Thyroid gland (tissue), 4 donors: ENCODE measurements around the gene MAP3K8. TPM values are rescaled to one million over a fixed set of nuclear protein-coding genes. Genes with fewer than 3 reads are reported as not detected.

Experiments used
- DNase-seq, 2 donors: peaks; one replicate each; pipeline ENCODE4 v3.0.0-alpha.2; 2019
- H3K27ac ChIP-seq, 3 donors: fragments of 200-600 bp; sonication (generic); 1 replicate in 2 of 3; 2 replicates in 1 of 3; pipeline ENCODE4 v1.5.1; 2016 to 2019; ENCODE audit warnings: mild to moderate bottlenecking in 1 of 3, moderate library complexity in 1 of 3
- H3K27me3 ChIP-seq: fragments of 200-600 bp; sonication (generic); one replicate; pipeline ENCODE4 v1.5.1; 2019
- H3K36me3 ChIP-seq, 2 donors: fragments of 200-600 bp; sonication (generic); one replicate each; pipeline ENCODE4 v1.5.1; 2016 to 2019
- H3K4me1 ChIP-seq, 2 donors: fragments of 200-600 bp; sonication (generic); one replicate each; pipeline ENCODE4 v1.5.1; 2017 to 2019
- H3K4me3 ChIP-seq, 3 donors: fragments of 200-600 bp; sonication (generic); replicated peaks in 1 of 3; 1 replicate in 2 of 3; 2 replicates in 1 of 3; pipeline ENCODE4 v1.5.1; 2016; ENCODE audit warnings: mild to moderate bottlenecking in 1 of 3
- H3K9me3 ChIP-seq: fragments of 200-600 bp; sonication (generic); one replicate; pipeline ENCODE4 v1.5.1; 2017
- POLR2A ChIP-seq, 2 donors: fragments of 450-650 bp; IDR thresholded peaks; one replicate each; pipeline ENCODE4 v1.6.1; 2017; ENCODE audit warnings: antibody characterized with exemption in 2 of 2, mild to moderate bottlenecking in 2 of 2, moderate library complexity in 1 of 2
- WGBS, 2 donors: methylation state at CpG; one replicate each; pipeline ENCODE4 v1.1.5; 2017; 5-methylcytosine and 5-hydroxymethylcytosine counted together
- intact Hi-C: fragments of 100-400 bp; cut with DNase I; formaldehyde crosslinking; loops from one replicate; pipeline ENCODE4 v1.15.1; 2023
- total RNA-seq, 4 donors: library from RNA; depleted of rRNA; stranded (reverse); fragments of >200 nt; gene quantifications; one replicate each; pipeline ENCODE4 v1.2.3, GENCODE V29; 2016
- TF ChIP-seq, protein P1 (sequence below), 6 experiments: fragments of 200-600 bp in 3 of 6; fragments of 450-650 bp in 3 of 6; sonication (generic) in 3 of 6; IDR thresholded peaks; one replicate each; pipeline ENCODE4 v1.5.1; 2016 to 2019; ENCODE audit warnings: antibody characterized with exemption in 6 of 6, mild to moderate bottlenecking in 2 of 6, inconsistent platforms in 1 of 6, moderate library complexity in 1 of 6

The MAP3K8 gene
- total RNA-seq, 4 donors from 2014 or later, result 9.7 to 37.9 (median 22.7) TPM

DNA sequence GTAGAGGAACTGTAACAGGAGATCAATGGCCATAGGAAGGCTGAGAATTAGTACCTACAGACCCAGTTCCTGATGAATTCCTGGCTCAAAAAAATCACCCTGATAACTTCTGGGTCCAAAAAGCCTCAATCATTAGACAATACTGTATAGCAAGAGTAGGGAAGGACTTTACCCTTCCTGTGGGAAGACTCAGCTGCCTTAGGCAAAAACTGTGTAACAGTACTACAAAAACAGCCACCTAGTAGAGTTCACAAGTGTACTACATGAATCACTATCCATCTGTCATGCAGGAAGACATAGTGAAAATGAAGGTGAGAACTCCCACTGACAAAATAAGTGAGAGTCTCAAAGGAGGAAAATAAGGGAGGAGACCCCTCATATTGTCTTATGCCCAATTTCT lies 47.6 kb downstream of the MAP3K8 start:
- TF ChIP-seq, protein P1, sequence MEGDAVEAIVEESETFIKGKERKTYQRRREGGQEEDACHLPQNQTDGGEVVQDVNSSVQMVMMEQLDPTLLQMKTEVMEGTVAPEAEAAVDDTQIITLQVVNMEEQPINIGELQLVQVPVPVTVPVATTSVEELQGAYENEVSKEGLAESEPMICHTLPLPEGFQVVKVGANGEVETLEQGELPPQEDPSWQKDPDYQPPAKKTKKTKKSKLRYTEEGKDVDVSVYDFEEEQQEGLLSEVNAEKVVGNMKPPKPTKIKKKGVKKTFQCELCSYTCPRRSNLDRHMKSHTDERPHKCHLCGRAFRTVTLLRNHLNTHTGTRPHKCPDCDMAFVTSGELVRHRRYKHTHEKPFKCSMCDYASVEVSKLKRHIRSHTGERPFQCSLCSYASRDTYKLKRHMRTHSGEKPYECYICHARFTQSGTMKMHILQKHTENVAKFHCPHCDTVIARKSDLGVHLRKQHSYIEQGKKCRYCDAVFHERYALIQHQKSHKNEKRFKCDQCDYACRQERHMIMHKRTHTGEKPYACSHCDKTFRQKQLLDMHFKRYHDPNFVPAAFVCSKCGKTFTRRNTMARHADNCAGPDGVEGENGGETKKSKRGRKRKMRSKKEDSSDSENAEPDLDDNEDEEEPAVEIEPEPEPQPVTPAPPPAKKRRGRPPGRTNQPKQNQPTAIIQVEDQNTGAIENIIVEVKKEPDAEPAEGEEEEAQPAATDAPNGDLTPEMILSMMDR (IDR thresholded peaks at IDR 0.05), result no peak
- TF ChIP-seq POLR2A (IDR thresholded peaks at IDR 0.05), result no peak
- no peak overlapping the region for H3K27ac ChIP-seq
- H3K27me3 ChIP-seq, result no peaks in the 10 kb centered on the region
- no peaks in the 10 kb centered on the region for H3K36me3 ChIP-seq
- H3K9me3 ChIP-seq, result no peaks in the 10 kb centered on the region
- H3K4me1 ChIP-seq, result no peaks in the 10 kb centered on the region
- no peak overlapping the region for H3K4me3 ChIP-seq
- intact Hi-C loops, result no loop called here
- DNase-seq, result no peak

DNA sequence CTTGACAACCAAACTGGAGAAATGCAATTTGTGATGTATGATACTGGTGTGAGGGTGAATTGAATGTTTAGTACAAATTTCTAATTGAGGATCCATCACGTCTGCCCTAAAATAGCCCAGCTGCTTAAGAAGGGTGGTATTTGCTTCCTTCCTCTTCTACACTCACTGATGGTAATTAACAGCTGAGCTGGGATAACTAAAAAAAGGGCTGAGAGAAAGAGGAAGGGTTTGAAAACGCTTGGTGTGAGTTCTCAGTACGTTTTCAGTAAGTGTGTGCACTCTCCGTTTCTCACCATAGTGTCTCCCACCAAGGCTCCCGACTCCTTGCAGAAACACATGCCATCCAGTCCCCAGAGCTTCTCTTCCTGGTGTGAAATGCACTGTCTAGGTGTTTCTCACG lies 54.3 kb downstream of the MAP3K8 start:
- H3K27me3 ChIP-seq, result no peaks in the 10 kb centered on the region
- no peaks in the 10 kb centered on the region for H3K4me1 ChIP-seq
- no peak overlapping the region for H3K27ac ChIP-seq
- intact Hi-C loops, result no loop called here
- no peaks in the 10 kb centered on the region for H3K9me3 ChIP-seq
- H3K36me3 ChIP-seq, result no peaks in the 10 kb centered on the region
- DNase-seq, result no peak
- TF ChIP-seq, protein P1 (IDR thresholded peaks at IDR 0.05), result no peak
- no peak for TF ChIP-seq POLR2A (IDR thresholded peaks at IDR 0.05)
- 64 to 71% methylated on average over 6 of the region's 6 CpGs for WGBS, 2 donors
- no peak overlapping the region for H3K4me3 ChIP-seq

DNA sequence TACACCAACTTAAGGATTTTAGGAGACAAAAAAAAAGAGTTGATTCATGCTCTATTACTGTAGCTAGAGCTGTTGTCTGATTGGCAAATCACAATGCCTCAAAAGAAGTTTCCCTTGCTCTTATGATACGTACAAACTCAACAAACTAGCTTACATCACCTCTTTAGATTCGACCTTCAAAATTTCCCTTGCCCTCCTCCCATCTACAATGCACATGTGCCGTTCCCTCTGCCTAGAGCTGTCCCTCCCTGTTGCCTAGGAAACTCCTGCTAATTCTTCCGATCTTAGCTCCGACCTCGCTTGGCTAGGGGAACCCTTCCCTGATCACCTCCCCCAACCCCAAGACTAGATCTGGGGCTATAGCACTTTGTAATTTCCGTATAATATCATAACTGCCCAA lies 55.4 kb downstream of the MAP3K8 start:
- no peak for DNase-seq
- 63 to 65% methylated on average over 7 of the region's 7 CpGs for WGBS, 2 donors

DNA sequence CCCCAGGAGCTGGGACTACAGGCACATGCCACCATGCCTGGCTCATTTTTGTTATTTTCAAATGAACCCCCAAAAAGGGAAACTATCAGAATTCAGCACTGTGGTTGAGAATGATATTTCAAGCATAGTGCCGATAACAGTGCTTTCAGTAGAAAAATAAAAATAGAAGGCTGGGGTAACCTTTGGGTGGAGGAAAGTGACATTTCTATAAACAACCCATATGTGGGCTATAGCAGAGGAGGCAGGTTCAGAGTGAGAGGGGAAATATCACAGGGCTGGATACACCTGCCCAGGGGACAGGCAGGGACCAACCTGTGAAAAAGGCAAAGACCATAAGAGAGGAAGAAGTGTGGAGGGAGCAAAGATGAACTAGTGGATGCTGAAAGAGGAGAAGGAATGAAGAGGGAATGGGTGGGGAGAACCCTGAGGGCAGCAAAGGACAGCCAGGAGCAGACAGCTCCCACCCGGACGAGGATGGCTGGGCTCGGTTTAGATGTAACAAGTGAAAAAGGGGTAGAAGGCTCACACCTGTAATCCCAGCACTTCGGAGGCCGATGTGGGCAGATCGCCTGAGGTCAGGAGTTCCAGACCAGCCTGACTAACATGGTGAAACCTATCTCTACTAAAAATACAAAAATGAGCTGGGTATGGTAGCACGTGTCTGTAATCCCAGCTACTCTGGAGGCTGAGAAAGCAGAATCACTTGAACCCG lies 56.5 kb downstream of the MAP3K8 start:
- H3K4me3 ChIP-seq, result no peak overlapping the region
- intact Hi-C loops, result no loop called here
- H3K4me1 ChIP-seq, result no peaks in the 10 kb centered on the region
- H3K36me3 ChIP-seq, result no peaks in the 10 kb centered on the region
- H3K27me3 ChIP-seq, result no peaks in the 10 kb centered on the region
- H3K9me3 ChIP-seq, result no peaks in the 10 kb centered on the region
- TF ChIP-seq, protein P1 (IDR thresholded peaks at IDR 0.05), result no peak
- no peak for TF ChIP-seq POLR2A (IDR thresholded peaks at IDR 0.05)
- H3K27ac ChIP-seq, result no peak overlapping the region
- WGBS, 2 donors, result 90 to 91% methylated on average over 9 of the region's 9 CpGs
- DNase-seq, result no peak

More for the DNA sequence above, 55.4 kb downstream of the MAP3K8 start:
- H3K4me1 ChIP-seq, result no peaks in the 10 kb centered on the region
- H3K27ac ChIP-seq, result no peak overlapping the region
- H3K9me3 ChIP-seq, result no peaks in the 10 kb centered on the region
- no peaks in the 10 kb centered on the region for H3K36me3 ChIP-seq
- TF ChIP-seq POLR2A (IDR thresholded peaks at IDR 0.05), result no peak
- TF ChIP-seq, protein P1 (IDR thresholded peaks at IDR 0.05), result no peak
- H3K4me3 ChIP-seq, result no peak overlapping the region
- intact Hi-C loops, result no loop called here
- H3K27me3 ChIP-seq, result no peaks in the 10 kb centered on the region

DNA sequence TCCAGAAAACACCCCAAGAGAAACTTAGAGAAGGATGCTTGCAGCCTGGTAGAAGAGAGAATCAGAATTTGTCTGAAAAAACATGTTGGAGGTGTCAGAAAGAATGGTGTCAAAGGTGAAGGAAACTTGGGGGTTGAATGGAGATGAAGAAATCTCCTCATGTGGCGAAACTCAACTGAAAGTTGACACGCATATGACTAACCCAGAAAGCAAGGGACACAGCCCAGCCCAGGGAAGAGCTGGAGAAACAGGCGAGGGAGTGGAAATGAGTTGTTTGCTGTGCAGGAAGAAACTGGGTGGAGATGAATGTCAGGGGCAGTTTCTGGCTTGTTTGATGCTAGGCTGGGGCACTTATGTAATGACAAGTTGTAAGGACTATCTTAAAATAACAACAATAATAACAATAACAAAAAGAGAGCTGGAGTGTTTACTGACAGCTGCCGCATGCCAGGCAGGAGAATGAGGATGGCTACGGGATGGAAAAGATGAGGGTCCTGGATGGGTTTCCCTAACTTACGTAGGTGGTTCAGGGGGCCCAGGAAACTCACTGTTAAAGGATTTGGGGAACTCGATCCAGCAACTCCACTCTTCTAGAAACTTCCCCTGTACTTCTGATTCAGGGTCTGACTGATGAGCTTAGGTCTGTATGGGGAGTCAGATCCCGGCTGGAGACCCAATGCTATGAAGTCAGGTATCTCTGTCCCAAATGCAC lies 57.4 kb downstream of the MAP3K8 start:
- 74 to 76% methylated on average over 8 of the region's 8 CpGs for WGBS, 2 donors
- H3K27ac ChIP-seq, result no peak overlapping the region
- DNase-seq, result no peak
- no peak overlapping the region for H3K4me3 ChIP-seq
- no peaks in the 10 kb centered on the region for H3K4me1 ChIP-seq
- H3K27me3 ChIP-seq, result no peaks in the 10 kb centered on the region
- no peaks in the 10 kb centered on the region for H3K9me3 ChIP-seq
- intact Hi-C loops, result no loop called here
- TF ChIP-seq POLR2A (IDR thresholded peaks at IDR 0.05), result no peak
- TF ChIP-seq, protein P1 (IDR thresholded peaks at IDR 0.05), result no peak
- no peaks in the 10 kb centered on the region for H3K36me3 ChIP-seq
